ENCODE data around the gene RPIA. TPM values are rescaled to one million over a fixed set of nuclear protein-coding genes. Genes with fewer than 3 reads are reported as not detected.
"Not testable (repeated sequence)": the region's sequence is repeated elsewhere in the genome, so short reads cannot be mapped to it uniquely, and the experiment has no call there.

The RPIA gene
- total and polyA plus RNA-seq, 7 experiments from 2014 or later = 16.4 to 65.3 (median 25.1) TPM

DNA sequence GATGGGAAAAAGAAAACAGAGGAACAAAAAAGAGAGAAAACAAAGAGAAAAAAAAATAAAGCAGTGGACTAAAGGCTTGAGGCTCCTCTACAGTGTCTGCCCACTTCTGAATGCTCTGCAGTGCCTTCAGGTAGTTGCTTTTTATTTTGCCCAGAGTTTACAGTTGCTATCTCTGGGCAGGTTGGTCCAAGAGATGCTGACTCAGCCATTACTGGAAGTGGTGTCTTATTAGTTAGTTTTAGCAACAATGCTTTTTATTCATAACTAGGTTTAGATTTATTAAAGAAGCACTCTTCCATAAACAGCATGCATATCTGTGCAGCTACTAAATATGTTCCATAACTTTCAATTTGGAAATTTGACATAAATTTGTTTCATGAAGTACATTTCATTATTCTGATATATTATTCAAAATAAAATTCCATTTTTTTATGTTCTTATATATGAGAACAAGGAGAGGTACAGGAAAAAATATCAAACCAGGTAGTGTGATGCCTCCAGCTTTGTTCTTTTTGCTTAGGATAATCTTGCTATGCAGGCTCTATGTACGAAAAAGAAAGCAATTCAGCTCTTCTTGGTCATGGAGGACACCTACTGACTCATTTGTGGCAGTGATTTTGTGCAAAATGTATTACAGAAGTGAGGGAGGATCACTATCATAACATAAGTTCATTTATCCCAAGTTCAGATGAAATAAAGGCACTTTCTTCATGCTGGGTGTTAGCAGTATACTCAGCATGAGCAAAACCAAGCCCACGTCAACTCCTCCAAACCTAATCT lies 69.5 kb downstream of the RPIA start:
- ChIA-PET POLR2A (interaction anchor here (0.6 to 1.0 kb wide), 2 partner anchors 9 to 12 kb away, joined by 3 to 4 read pairs; no protein-coding TSS in a partner anchor), CTCF (interaction anchor here (0.7 to 1.7 kb wide), 4 partner anchors 8 to 22 kb away, joined by 3 to 6 read pairs (median 6); no protein-coding TSS in a partner anchor)
- peaks cover 0 to 9% (median 7%) of the 10 kb centered on the region in 3 experiments for H3K9me3 ChIP-seq (ENCODE audit: control insufficient read depth in 2 of 3, low read length in 3 of 3)
- Mint-ChIP-seq H3K27me3 (peaks cover 4 to 22% (median 9%) of the 10 kb centered on the region in 5 donors), H3K9me3 (peaks cover 6 to 29% (median 20%) of the 10 kb centered on the region in 11 donors), H3K4me1 (peaks cover 4 to 42% (median 17%) of the 10 kb centered on the region in 7 donors), H3K27ac (peak overlapping the region in 6 of 9 donors; percentile 7 to 65 (median 24)), H3K4me3 (peak overlapping the region in 1 of 10 donors; percentile 5), H3K36me3 (peaks cover 7 to 29% (median 17%) of the 10 kb centered on the region in 5 donors)
- H3K27ac ChIP-seq (ENCODE audit: low read depth, low read length) = no peak overlapping the region
- H3K27me3 ChIP-seq (ENCODE audit: control insufficient read depth in 2 of 2, insufficient read depth in 2 of 2, low read length in 2 of 2) = no peaks in the 10 kb centered on the region
- no peaks in the 10 kb centered on the region for H3K36me3 ChIP-seq (ENCODE audit: control insufficient read depth in 2 of 3, insufficient read depth in 3 of 3, low read length in 3 of 3)
- no peak overlapping the region for H3K4me3 ChIP-seq (ENCODE audit: low read length)
- ATAC-seq (no peak), DNase-seq (peak in 3 of 9 donors; percentile 22 to 37 (median 29))
- intact Hi-C loops (cut with micrococcal nuclease) = loop anchor here in 1 of 2 donors (1.0 kb wide), 3 partner anchors 10 to 170 kb away; no protein-coding TSS in a partner anchor
- peaks cover 0 to 13% of the 10 kb centered on the region in 2 donors for H3K4me1 ChIP-seq (ENCODE audit: control insufficient read depth in 2 of 2, insufficient read depth in 2 of 2, low read length in 2 of 2)

- ChIA-PET POLR2A (interaction anchor here (1.5 to 2.7 kb wide), 2 partner anchors 10 to 12 kb away, joined by 6 to 10 read pairs; no protein-coding TSS in a partner anchor), CTCF (no interaction called here)
- Mint-ChIP-seq H3K27ac (no peak overlapping the region), H3K36me3 (peaks cover 0 to 8% (median 7%) of the 10 kb centered on the region in 5 donors), H3K4me3 (peak overlapping the region in 7 of 10 donors; percentile 19 to 78 (median 42)), H3K9me3 (peaks cover 0 to 18% (median 7%) of the 10 kb centered on the region in 11 donors), H3K27me3 (peaks cover 5 to 34% (median 10%) of the 10 kb centered on the region in 5 donors), H3K4me1 (peaks cover 4 to 39% (median 13%) of the 10 kb centered on the region in 7 donors)
- Histone ChIP-seq H3K4me1 (ENCODE audit: control insufficient read depth in 2 of 2, insufficient read depth in 2 of 2, low read length in 2 of 2) (peaks cover 0 to 8% of the 10 kb centered on the region in 2 donors), H3K27ac (ENCODE audit: low read depth, low read length) (no peak overlapping the region), H3K36me3 (ENCODE audit: control insufficient read depth in 2 of 3, insufficient read depth in 3 of 3, low read length in 3 of 3) (no peaks in the 10 kb centered on the region), H3K27me3 (ENCODE audit: control insufficient read depth in 2 of 2, insufficient read depth in 2 of 2, low read length in 2 of 2) (no peaks in the 10 kb centered on the region), H3K9me3 (ENCODE audit: control insufficient read depth in 2 of 3, low read length in 3 of 3) (no peaks in the 10 kb centered on the region), H3K4me3 (ENCODE audit: low read length) (no peak overlapping the region)
- DNase-seq (no peak), ATAC-seq (no peak)
- intact Hi-C loops (cut with micrococcal nuclease) = no loop called here
These were observed 72.8 kb downstream of the RPIA start for GRCh38 chr2:88764141-88764849.

GRCh38 chr2:88764850-88765153 lies 73.3 kb downstream of the RPIA start:
- no peaks in the 10 kb centered on the region for H3K36me3 ChIP-seq (ENCODE audit: control insufficient read depth in 2 of 3, insufficient read depth in 3 of 3, low read length in 3 of 3)
- no peak overlapping the region for H3K27ac Mint-ChIP-seq
- ATAC-seq (no peak), DNase-seq (no peak)
- H3K4me1 Mint-ChIP-seq = peaks cover 4 to 39% (median 13%) of the 10 kb centered on the region in 7 donors
- POLR2A ChIA-PET = interaction anchor here (2.7 kb wide), 1 partner anchor 10 kb away, joined by 10 read pairs; no protein-coding TSS in a partner anchor
- CTCF ChIA-PET = no interaction called here
- peaks cover 0 to 18% (median 7%) of the 10 kb centered on the region in 11 donors for H3K9me3 Mint-ChIP-seq
- no peak overlapping the region for H3K27ac ChIP-seq (ENCODE audit: low read depth, low read length)
- H3K27me3 ChIP-seq (ENCODE audit: control insufficient read depth in 2 of 2, insufficient read depth in 2 of 2, low read length in 2 of 2) = no peaks in the 10 kb centered on the region
- peaks cover 0 to 8% of the 10 kb centered on the region in 2 donors for H3K4me1 ChIP-seq (ENCODE audit: control insufficient read depth in 2 of 2, insufficient read depth in 2 of 2, low read length in 2 of 2)
- no peak overlapping the region for H3K4me3 ChIP-seq (ENCODE audit: low read length)
- intact Hi-C loops (cut with micrococcal nuclease) = loop anchor here in 1 of 2 donors (1.0 kb wide), 1 partner anchor 25 kb away; no protein-coding TSS in a partner anchor
- peak overlapping the region in 7 of 10 donors; percentile 19 to 78 (median 42) for H3K4me3 Mint-ChIP-seq
- no peaks in the 10 kb centered on the region for H3K9me3 ChIP-seq (ENCODE audit: control insufficient read depth in 2 of 3, low read length in 3 of 3)
- H3K36me3 Mint-ChIP-seq = peaks cover 0 to 8% (median 7%) of the 10 kb centered on the region in 5 donors
- peaks cover 5 to 34% (median 11%) of the 10 kb centered on the region in 5 donors for H3K27me3 Mint-ChIP-seq

- H3K27me3 ChIP-seq (ENCODE audit: control insufficient read depth in 2 of 2, insufficient read depth in 2 of 2, low read length in 2 of 2) = no peaks in the 10 kb centered on the region
- peaks cover 0 to 8% of the 10 kb centered on the region in 2 donors for H3K4me1 ChIP-seq (ENCODE audit: control insufficient read depth in 2 of 2, insufficient read depth in 2 of 2, low read length in 2 of 2)
- ATAC-seq (peak; percentile 61), DNase-seq (peak in 8 of 9 donors; percentile 53 to 67 (median 59))
- peaks cover 0 to 14% (median 4%) of the 10 kb centered on the region in 11 donors for H3K9me3 Mint-ChIP-seq
- peak overlapping the region; percentile 61 for H3K27ac ChIP-seq (ENCODE audit: low read depth, low read length)
- peak overlapping the region; percentile 78 to 94 (median 88) for H3K4me3 Mint-ChIP-seq
- peak overlapping the region; percentile 51 for H3K4me3 ChIP-seq (ENCODE audit: low read length)
- peaks cover 0 to 8% (median 4%) of the 10 kb centered on the region in 5 donors for H3K36me3 Mint-ChIP-seq
- peaks cover 5 to 38% (median 14%) of the 10 kb centered on the region in 5 donors for H3K27me3 Mint-ChIP-seq
- intact Hi-C loops (cut with micrococcal nuclease) = loop anchor here in 1 of 2 donors (1.0 kb wide), 1 partner anchor 25 kb away; no protein-coding TSS in a partner anchor
- peaks cover 4 to 40% (median 13%) of the 10 kb centered on the region in 7 donors for H3K4me1 Mint-ChIP-seq
- ChIA-PET CTCF (interaction anchor here (1.1 kb wide), 1 partner anchor 15 kb away, joined by 3 read pairs; no protein-coding TSS in a partner anchor), POLR2A (interaction anchor here (0.8 to 2.7 kb wide), 3 partner anchors 11 to 20 kb away, joined by 3 to 10 read pairs (median 3); no protein-coding TSS in a partner anchor)
- no peaks in the 10 kb centered on the region for H3K36me3 ChIP-seq (ENCODE audit: control insufficient read depth in 2 of 3, insufficient read depth in 3 of 3, low read length in 3 of 3)
- H3K27ac Mint-ChIP-seq = peak overlapping the region; percentile 34 to 94 (median 83)
- no peaks in the 10 kb centered on the region for H3K9me3 ChIP-seq (ENCODE audit: control insufficient read depth in 2 of 3, low read length in 3 of 3)
These were observed 73.8 kb downstream of the RPIA start for GRCh38 chr2:88765154-88765888.

GRCh38 chr2:88765889-88766481 lies 74.5 kb downstream of the RPIA start:
- intact Hi-C loops (cut with micrococcal nuclease) = loop anchor here in 1 of 2 donors (1.0 kb wide), 1 partner anchor 26 kb away; no protein-coding TSS in a partner anchor
- H3K9me3 ChIP-seq (ENCODE audit: control insufficient read depth in 2 of 3, low read length in 3 of 3); H3K9me3 Mint-ChIP-seq; H3K36me3 ChIP-seq (ENCODE audit: control insufficient read depth in 2 of 3, insufficient read depth in 3 of 3, low read length in 3 of 3); H3K4me1 ChIP-seq (ENCODE audit: control insufficient read depth in 2 of 2, insufficient read depth in 2 of 2, low read length in 2 of 2); DNase-seq; H3K27me3 ChIP-seq (ENCODE audit: control insufficient read depth in 2 of 2, insufficient read depth in 2 of 2, low read length in 2 of 2); ATAC-seq; H3K36me3 Mint-ChIP-seq: not testable (repeated sequence)
- CTCF ChIA-PET = interaction anchor here (1.1 kb wide), 1 partner anchor 16 kb away, joined by 3 read pairs; no protein-coding TSS in a partner anchor
- Mint-ChIP-seq H3K27ac (peak overlapping the region; percentile 34 to 94 (median 83)), H3K4me3 (peak overlapping the region; percentile 78 to 94 (median 88)), H3K4me1 (peaks cover 4 to 35% (median 14%) of the 10 kb centered on the region in 7 donors), H3K27me3 (peaks cover 5 to 38% (median 15%) of the 10 kb centered on the region in 5 donors)
- POLR2A ChIA-PET = interaction anchor here (0.8 to 2.7 kb wide), 3 partner anchors 11 to 20 kb away, joined by 3 to 10 read pairs (median 3); no protein-coding TSS in a partner anchor
- H3K27ac ChIP-seq (ENCODE audit: low read depth, low read length) = peak overlapping the region; percentile 61
- peak overlapping the region; percentile 51 for H3K4me3 ChIP-seq (ENCODE audit: low read length)
